KMS-11 (cell line): ENCODE measurements around the gene F11R.
"Not testable (repeated sequence)": the region's sequence is repeated elsewhere in the genome, so short reads cannot be mapped to it uniquely, and the experiment has no call there.

ENCODE experiments used
- H2AFZ ChIP-seq: fragments of 200-600 bp; sonication (generic); 2 replicates; pipeline ENCODE4 v1.6.1; 2016; ENCODE audit warnings: antibody characterized with exemption, mixed run types, low read depth
- H3K27ac ChIP-seq: fragments of 200-600 bp; sonication (generic); 2 replicates; pipeline ENCODE4 v1.6.1; 2016; ENCODE audit warnings: mild to moderate bottlenecking, mixed run types
- H3K27me3 ChIP-seq: fragments of 200-600 bp; sonication (generic); 2 replicates; pipeline ENCODE4 v1.6.1; 2017; ENCODE audit warnings: mild to moderate bottlenecking, low read depth, mixed run types, moderate library complexity; ENCODE audit not compliant: insufficient read depth
- H3K36me3 ChIP-seq: fragments of 200-600 bp; sonication (generic); 2 replicates; pipeline ENCODE4 v1.6.1; 2017; ENCODE audit warnings: mild to moderate bottlenecking, mixed run types; ENCODE audit not compliant: insufficient read depth
- H3K4me1 ChIP-seq: fragments of 200-600 bp; sonication (generic); 2 replicates; pipeline ENCODE4 v1.6.1; 2016; ENCODE audit warnings: mild to moderate bottlenecking, low read depth, mixed run types; ENCODE audit not compliant: poor library complexity, severe bottlenecking
- H3K4me2 ChIP-seq: fragments of 200-600 bp; sonication (generic); 2 replicates; pipeline ENCODE4 v1.7.0; 2016; ENCODE audit warnings: mild to moderate bottlenecking, mixed run types
- H3K4me3 ChIP-seq: fragments of 200-600 bp; sonication (generic); IDR thresholded peaks from 2 replicates; pipeline ENCODE4 v1.6.1; 2017; ENCODE audit warnings: low read depth, low read length, mixed read lengths; ENCODE audit not compliant: insufficient read depth
- H3K79me2 ChIP-seq: fragments of 200-600 bp; sonication (generic); 2 replicates; pipeline ENCODE4 v1.6.1; 2016; ENCODE audit warnings: low read depth, mixed run types; ENCODE audit not compliant: insufficient read depth
- H3K9ac ChIP-seq: fragments of 200-600 bp; sonication (generic); 2 replicates; pipeline ENCODE4 v1.6.1; 2016; ENCODE audit warnings: mild to moderate bottlenecking, mixed run types
- H4K20me1 ChIP-seq: fragments of 200-600 bp; sonication (generic); 2 replicates; pipeline ENCODE4 v1.6.1; 2016; ENCODE audit warnings: mild to moderate bottlenecking, mixed run types; ENCODE audit not compliant: insufficient read depth
- TF ChIP-seq, protein P1 (sequence below): fragments of 200-600 bp; sonication (generic); conservative IDR thresholded peaks from 2 replicates; pipeline ENCODE4 v1.6.1; 2017; ENCODE audit warnings: low read depth, mild to moderate bottlenecking, antibody characterized with exemption, low read length, moderate library complexity, mixed read lengths

F11R gene

DNA sequence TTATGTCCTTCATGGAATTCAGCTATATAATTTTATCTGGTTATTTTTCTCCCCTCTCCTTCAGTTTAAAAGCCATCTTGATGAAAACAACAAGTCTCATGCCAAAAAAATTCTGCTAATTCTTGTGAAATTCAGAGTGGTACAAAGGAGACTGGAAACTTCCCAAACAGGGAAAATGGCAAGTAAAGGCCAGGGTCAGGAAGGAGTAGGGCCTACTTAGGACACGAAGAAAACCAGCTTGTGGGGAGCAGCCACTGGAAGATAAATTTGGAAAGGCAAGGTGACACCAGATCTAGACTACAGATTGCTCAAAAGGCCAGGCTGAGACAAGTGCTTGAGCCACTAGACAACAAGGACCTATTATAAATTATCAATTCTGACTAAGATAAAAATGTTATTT is 11.5 kb upstream of the F11R start:
- TF ChIP-seq, protein P1, sequence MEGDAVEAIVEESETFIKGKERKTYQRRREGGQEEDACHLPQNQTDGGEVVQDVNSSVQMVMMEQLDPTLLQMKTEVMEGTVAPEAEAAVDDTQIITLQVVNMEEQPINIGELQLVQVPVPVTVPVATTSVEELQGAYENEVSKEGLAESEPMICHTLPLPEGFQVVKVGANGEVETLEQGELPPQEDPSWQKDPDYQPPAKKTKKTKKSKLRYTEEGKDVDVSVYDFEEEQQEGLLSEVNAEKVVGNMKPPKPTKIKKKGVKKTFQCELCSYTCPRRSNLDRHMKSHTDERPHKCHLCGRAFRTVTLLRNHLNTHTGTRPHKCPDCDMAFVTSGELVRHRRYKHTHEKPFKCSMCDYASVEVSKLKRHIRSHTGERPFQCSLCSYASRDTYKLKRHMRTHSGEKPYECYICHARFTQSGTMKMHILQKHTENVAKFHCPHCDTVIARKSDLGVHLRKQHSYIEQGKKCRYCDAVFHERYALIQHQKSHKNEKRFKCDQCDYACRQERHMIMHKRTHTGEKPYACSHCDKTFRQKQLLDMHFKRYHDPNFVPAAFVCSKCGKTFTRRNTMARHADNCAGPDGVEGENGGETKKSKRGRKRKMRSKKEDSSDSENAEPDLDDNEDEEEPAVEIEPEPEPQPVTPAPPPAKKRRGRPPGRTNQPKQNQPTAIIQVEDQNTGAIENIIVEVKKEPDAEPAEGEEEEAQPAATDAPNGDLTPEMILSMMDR: no peak

DNA sequence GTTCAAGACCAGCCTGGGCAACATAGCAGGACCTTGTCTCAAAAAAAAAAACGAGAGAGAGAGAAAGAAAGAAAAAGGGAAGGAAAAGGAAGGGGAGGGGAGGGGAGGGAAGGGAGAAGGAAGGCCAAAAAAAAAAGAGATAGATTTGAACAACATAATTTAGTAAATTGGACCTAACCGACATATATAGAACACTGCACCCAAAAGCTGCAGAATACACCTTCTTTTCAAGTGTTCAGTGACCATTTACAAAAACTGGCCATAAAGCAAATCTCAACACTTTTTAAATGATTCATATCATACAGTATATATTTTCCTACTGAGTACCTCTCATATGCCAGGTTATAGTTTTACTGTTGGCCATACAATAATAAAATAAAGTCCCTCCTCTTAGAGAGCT is 10.9 kb upstream of the F11R start:
- Histone ChIP-seq H4K20me1 (no peaks in the 10 kb centered on the region), H3K9ac (no peak overlapping the region), H3K79me2 (no peaks in the 10 kb centered on the region), H3K27me3 (no peaks in the 10 kb centered on the region), H2AFZ (no peak overlapping the region), H3K4me2 (no peak overlapping the region), H3K4me3 (no peak overlapping the region), H3K36me3 (no peaks in the 10 kb centered on the region), H3K27ac (no peak overlapping the region), H3K4me1 (peaks cover 16% of the 10 kb centered on the region)
- TF ChIP-seq, protein P1: no peak

More for the DNA sequence above, 11.5 kb upstream of the F11R start:
- H2AFZ ChIP-seq: no peak overlapping the region
- H3K27me3 ChIP-seq: no peaks in the 10 kb centered on the region
- H3K27ac ChIP-seq: no peak overlapping the region
- H3K36me3 ChIP-seq: no peaks in the 10 kb centered on the region
- no peak overlapping the region for H3K4me3 ChIP-seq
- H3K4me2 ChIP-seq: no peak overlapping the region; the same call in 1 of the 2 replicates
- H3K4me1 ChIP-seq: peaks cover 16% of the 10 kb centered on the region
- H3K79me2 ChIP-seq: no peaks in the 10 kb centered on the region
- H4K20me1 ChIP-seq: no peaks in the 10 kb centered on the region
- H3K9ac ChIP-seq: no peak overlapping the region

DNA sequence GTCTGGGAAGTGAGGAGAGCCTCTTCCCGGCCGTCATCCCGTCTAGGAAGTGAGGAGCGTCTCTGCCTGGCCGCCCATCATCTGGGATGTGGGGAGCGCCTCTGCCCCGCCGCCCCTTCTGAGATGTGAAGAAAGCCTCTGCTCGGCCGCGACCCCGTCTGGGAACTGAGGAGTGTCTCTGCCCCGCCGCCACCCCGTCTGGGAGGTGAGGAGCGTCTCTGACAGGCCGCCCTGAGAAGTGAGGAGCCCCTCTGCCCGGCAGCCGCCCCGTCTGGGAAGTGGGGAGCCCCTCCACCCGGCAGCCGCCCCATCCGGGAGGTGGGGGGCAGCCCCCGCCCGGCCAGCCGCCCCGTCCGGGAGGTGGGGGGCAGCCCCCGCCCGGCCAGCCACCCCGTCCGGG is 8.5 kb upstream of the F11R start:
- not testable (repeated sequence) for H2AFZ ChIP-seq, H3K79me2 ChIP-seq, H3K4me3 ChIP-seq, H3K27ac ChIP-seq, H3K27me3 ChIP-seq, H3K36me3 ChIP-seq, H3K9ac ChIP-seq, H3K4me2 ChIP-seq, H4K20me1 ChIP-seq
- H3K4me1 ChIP-seq: peaks cover 16% of the 10 kb centered on the region

DNA sequence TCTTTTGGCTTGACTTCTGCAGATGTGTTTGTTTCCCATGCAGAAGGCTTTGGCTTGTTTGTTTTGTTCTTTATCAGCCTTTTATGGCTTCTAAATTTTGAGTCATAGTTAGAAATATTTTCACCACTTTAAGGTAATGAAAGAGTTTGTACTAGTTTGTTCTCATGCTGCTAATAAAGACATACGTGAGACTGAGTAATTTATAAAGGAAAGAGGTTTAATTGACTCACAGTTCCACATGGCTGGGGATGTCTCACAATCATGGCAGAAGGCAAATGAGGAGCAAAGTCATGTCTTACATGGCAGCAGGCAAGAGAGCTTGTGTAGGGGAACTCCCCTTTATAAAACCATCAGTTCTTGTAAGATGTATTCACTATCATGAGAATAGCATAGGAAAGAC is 6.0 kb upstream of the F11R start:
- H2AFZ ChIP-seq, H3K4me1 ChIP-seq, H3K27me3 ChIP-seq, H3K4me2 ChIP-seq, H3K79me2 ChIP-seq, H3K9ac ChIP-seq, H4K20me1 ChIP-seq, H3K4me3 ChIP-seq, H3K36me3 ChIP-seq, H3K27ac ChIP-seq: not testable (repeated sequence)

DNA sequence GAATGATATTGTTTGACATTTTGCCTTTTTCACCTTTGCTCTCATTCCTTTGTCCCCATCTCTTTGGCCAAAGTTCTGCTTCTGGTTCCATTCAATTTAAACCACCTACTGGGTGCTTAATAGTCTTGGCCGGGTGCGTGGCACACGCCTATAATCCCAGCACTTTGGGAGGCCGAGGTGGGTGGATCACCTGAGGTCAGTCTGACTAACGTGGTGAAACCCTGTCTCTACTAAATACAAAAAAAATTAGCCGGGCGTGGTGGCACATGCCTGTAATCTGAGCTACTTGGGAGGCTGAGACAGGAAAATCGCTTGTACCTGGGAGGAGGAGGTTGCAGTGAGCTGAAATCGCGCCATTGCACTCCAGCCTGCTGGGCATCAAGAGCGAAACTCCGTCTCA is 1.5 kb upstream of the F11R start:
- H3K4me3 ChIP-seq, H3K36me3 ChIP-seq, H3K27ac ChIP-seq, H2AFZ ChIP-seq, H4K20me1 ChIP-seq, H3K9ac ChIP-seq, H3K79me2 ChIP-seq: not testable (repeated sequence)
- peaks cover 20% of the 10 kb centered on the region for H3K4me1 ChIP-seq
- H3K27me3 ChIP-seq: peaks cover 10% of the 10 kb centered on the region; the same call in 1 of the 2 replicates
- H3K4me2 ChIP-seq: peak overlapping the region; percentile 55; the same call in 1 of the 2 replicates

DNA sequence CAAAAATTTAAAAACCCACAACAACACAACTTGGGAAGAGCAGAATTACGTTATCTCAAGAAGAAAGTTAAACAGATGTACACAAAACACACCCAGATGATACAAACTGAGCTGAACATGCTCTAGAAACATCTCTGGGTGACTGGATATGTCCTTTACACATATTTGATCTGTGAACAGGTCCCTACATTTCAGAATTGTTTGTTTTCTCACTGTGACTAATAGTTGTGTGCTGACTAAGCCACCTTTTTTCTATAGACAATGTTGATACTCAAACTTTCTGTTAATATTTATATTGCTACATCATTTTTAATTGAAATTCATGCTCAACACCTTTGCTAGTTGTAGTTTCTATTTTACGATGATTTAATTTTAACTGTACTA is 1.0 kb upstream of the F11R start:
- Histone ChIP-seq H3K4me2 (peak overlapping the region; percentile 55), H3K27ac (no peak overlapping the region), H3K4me3 (no peak overlapping the region), H3K27me3 (peaks cover 10% of the 10 kb centered on the region; the same call in 1 of the 2 replicates), H3K36me3 (no peaks in the 10 kb centered on the region), H4K20me1 (no peaks in the 10 kb centered on the region), H2AFZ (peak overlapping the region; percentile 88; the same call in 1 of the 2 replicates), H3K4me1 (peaks cover 20% of the 10 kb centered on the region), H3K9ac (no peak overlapping the region), H3K79me2 (no peaks in the 10 kb centered on the region)
- TF ChIP-seq, protein P1: no peak
